TTC549 (cell line): ENCODE results near the gene RNU6-8.

ENCODE experiments used
- FAIRE-seq: peaks from 2 replicates; lab custom pipeline; 2012; peaks lifted over from hg19 to GRCh38; lab: Jason Lieb, UNC

Gene RNU6-8

DNA sequence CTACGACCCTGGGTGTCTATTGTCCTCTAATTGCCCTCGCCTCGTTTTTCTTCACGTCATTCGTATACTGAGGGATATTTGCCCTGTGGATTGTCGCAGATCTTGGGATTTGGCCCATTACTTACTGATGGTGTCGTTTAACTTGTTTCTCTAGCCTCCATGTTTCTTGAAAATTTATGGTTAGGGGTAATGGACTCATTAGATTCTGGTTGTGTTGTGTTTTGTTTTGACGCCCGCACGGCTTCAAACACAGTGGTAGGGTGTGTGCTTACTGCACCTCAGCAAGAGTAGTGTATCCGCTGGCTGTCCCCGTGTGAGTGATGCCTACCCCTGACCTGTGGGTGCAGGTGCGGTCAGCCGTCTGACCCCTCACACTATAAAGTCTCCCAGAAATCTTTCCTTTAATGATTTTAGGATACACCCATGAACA, 874 bp upstream of the RNU6-8 start:
- FAIRE-seq = no peak

DNA sequence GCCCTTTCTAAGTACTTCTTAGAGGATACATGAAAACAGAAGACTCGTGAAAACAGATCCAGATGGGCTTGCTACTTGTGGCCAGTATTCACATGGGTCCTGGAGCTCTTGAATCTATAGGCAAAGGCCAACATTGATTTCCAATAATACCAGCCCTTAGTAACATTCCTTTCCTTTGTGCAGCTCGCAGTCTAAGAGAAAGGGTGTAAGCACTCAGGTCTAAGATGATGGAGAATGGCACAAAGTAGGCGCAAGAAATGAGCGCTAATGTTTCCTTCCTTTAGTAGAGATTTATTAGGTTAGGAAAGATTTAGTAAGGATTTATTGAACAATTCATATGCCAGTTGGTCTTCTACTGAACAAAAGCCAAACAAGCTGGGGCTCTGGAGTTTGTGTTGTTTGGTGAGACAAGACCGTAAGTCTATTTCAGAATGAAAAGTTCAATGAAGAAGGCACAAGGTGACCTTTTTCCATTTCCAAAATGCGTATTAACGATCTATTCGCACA, 525 bp downstream of the RNU6-8 start:
- FAIRE-seq = no peak

DNA sequence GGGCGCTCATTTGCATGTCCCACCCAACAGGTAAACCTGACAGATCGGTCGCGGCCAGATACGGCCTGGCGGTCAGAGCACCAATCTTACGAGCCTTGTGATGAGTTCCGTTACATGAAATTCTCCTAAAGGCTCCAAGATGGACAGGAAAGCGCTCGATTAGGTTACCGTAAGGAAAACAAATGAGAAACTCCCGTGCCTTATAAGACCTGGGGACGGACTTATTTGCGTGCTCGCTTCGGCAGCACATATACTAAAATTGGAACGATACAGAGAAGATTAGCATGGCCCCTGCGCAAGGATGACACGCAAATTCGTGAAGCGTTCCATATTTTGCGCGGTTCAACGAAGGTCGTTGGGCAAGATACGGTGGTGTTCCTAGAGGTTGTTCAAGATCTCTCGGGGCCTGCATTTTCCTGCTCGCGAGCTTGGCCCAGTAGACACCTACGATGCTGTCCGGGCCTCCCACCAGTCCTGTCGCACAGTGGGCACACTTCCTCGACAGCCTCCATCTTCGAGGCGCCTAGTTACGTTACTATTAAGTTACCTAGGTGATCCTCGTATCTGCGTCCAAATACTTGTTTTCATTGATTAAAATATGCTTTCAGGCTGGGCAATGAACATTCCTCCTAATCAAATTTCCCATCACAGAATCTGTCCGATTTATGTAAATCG, 1.1 kb downstream of the RNU6-8 start, which contains the start of gene RNU6-7:
Gene RNU6-7 (plus strand): TSS at position 230 of the 675 bp plus-strand sequence.
- no peak for FAIRE-seq

DNA sequence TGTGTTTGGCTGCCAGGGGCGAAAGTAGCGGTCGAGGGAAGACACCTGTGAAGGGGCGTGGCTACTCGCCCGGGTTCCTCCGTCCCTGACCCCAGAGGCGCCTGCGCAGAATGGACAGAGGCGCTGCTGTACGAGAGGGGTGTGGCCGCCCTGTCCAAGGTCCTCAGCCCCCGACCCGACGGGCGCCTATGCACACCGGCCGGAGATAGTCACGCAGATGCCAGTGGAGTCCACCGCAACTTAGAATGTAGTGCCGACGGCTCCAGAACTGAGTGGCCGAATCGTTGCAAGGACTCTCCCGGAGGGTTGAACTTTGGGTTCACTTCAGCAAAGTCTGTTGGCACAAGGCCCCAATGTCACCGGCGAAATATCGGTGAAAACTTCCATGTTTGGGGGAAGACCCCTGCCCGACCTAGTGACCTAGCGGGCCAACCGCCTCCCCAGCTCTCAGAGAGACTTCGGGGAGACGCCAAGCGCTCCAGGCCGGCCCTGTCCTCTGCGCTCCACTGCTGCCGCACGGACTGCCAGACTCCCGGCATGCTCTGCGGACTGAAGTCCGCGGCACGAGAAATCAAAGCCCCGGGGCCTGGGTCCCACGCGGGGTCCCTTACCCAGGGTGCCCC, 1.8 kb downstream of the RNU6-8 start:
- FAIRE-seq = no peak

DNA sequence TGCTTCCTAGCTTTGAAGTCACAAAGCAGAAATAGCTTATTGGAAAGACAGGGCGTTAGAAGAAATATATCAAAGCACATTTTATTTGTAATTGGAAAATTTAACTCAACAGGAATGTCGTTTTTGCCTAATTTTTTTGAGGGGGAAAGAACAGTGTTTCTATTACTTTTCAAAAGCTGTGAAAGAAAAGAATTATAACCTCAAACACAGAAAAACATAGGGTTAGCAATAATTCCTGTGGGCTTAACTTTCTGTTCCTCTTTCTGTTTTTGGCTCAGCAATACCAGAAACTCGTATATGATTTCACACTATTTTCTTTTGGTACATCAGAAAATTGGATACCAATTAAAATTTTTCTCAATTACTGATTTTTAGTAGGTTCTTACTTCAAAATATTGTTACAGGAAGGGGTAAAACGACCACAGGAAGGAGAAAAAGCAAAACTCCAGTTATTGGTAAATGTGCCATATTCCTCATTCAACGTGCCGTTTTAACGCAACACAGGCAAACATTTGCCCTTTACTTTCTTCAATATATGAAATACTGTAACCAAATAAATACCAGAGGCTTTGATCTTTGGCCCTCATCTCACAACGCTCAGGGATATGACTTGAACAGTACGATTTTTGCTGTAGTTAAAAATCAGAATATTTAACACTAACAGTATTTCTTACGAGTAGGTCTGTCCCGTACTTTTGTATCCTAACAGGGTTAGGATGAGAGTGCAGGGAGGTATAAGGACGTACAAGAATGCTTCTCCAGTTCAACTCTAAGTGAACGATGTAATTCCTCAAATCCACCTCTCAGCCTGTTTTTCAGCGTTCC, 2.5 kb downstream of the RNU6-8 start:
- no peak for FAIRE-seq

DNA sequence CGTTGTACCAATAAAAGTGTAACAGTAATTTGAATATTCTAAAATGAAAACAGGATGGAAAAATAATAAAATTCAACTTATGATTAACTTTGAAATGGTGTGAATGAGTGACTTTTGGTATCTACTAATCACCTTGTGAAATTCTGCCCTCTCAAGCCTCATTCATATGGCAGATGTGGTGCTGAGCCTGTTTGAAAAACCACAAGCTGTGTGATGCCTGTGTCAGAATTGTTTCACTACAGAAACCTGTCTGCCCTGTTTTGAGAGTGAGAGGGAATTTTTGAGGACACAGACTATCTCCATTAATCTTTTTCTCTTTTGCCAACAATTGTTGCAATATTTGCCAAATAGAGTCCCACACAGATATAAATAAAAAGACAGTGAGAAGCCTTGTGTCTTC, 5.2 kb downstream of the RNU6-8 start:
- FAIRE-seq = no peak

DNA sequence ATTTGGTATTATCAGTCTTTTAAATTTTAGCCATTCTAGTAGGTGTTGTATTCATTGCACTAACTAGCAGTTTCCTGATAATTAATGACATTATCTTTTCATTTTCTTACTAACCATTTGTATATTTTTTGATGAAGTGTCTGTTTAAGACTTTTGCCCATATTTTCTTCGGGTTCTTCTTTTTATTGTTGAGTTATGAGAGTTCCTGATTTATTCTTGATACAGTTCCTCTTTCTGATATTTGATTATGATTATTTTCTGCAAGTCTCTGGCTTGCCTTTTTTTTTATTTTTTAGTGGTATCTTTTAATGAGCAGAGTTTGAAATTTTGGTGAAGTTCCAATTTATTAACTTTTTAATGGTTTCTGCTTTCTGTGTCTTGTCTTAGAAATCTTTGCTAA, 7.4 kb downstream of the RNU6-8 start:
- no peak for FAIRE-seq

DNA sequence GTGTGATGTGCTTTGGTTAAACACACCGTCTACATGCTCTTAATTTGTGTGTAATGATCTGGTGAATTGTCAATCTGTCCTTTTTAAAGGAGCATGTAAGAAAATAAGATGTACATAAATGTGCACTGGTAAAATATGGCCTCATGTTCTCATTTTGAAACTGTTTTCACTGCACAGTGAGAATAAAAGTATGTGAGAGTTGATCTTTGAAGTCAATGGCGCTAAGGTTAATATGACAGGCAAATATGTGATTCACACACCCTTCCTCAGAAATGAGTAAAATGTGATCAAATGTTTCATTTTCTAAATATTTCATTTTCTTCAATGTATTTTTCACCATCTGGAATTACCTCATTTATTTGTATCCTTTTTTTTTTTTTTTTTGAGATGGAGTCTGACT, 9.5 kb downstream of the RNU6-8 start:
- FAIRE-seq = no peak

DNA sequence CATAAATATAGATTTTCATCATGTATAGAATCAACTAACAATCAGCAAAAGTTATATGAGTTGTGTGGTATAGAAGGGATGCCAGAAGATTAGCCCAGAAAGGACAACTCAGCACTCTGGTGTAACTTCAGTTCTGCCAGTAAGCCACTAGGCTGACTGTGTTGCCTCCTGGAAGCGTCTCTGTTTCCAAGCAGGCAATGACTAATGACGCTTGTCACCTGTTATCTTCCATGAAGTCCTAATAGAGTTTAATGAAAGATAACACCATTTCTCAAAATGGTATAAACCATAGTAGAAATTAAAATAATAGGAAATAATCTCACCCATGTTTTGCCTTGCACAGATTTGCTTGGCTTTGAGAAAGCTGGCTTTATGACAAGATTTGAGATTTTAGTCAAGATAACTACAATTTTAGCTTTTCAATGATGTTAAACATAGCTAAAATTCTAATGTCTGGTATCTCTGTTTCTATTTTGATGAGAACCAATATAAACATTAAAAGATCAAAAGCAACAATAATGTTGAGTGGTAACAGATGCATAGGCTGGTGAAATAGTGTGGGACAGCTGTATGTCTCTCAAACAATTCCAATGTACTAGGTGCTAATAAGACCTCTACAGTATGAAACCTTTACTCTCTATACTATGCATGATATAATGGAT, 10.2 kb downstream of the RNU6-8 start:
- no peak for FAIRE-seq

DNA sequence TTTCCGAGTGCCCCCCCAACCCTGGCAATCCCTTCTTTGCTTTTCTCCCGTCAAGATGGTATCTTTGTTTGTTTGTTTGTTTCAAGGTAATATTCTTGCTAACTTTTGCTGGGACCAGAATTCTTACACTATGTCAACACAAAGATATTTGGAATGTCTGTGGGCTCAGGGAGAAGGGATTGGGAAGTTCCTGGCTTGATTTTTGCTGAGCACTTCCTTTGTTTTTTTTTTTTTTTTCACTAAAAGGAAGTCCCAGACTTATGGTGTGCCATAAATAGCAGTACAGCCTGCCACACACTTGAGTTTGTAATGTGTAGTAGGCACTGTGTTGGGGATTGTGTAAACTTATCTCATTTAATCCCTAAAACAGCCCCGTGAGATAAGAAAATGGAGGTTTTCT, 12.4 kb downstream of the RNU6-8 start:
- FAIRE-seq = no peak

DNA sequence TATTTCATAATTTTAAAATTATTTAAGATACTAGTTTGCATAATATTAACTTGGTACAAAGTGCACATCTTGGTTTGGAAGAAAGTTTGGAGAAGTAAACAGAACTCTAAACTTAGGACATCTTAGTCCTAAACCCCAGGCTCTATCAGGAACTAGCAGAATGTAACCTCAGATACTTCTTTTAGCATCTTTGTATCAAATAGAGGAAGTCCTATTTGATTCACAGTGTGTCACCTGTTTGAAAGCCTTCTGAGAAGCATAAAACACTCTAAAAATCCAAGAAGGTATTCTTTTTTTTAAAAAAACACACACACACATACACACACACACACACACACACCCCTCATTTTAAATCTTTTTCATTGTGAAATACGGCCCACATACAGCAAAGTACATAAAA, 13.3 kb downstream of the RNU6-8 start:
- FAIRE-seq = no peak

DNA sequence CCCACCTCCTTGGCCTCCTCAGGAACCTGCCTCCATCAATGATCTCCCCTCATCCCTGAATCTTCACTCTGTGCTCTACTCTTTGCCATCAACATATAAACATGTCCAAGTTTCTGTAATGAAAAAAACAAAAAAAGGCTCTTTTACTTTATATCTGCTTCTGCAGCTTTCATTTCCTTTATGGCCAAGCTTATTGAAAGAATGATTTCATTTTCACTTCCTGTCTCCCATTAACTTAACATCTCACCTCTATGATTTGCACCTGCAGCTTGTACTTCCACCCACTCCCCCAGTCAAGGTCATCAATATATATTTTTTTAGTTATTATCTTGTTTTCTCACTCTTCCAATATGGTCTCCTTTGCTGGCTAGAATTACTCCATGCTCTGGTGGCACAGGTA, 16.8 kb downstream of the RNU6-8 start:
- FAIRE-seq = no peak

DNA sequence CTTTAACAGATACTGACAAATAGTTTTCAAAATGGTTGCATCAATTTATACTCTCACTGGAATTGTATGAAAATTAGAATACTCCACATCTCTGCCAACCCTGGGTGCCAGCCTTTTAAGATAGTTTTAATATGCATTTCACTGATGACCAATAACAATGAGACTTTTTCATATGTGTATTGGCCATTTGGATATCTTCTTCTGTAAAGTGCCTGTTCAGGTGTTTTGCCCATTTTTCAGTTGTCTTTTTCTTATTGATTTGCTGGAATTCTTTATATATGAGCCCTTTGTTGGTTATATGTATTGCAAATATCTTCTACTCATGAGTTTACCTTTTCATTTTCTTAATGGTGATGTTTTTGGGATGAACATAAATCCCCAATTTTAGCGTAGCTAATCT, 18.0 kb downstream of the RNU6-8 start:
- no peak for FAIRE-seq

DNA sequence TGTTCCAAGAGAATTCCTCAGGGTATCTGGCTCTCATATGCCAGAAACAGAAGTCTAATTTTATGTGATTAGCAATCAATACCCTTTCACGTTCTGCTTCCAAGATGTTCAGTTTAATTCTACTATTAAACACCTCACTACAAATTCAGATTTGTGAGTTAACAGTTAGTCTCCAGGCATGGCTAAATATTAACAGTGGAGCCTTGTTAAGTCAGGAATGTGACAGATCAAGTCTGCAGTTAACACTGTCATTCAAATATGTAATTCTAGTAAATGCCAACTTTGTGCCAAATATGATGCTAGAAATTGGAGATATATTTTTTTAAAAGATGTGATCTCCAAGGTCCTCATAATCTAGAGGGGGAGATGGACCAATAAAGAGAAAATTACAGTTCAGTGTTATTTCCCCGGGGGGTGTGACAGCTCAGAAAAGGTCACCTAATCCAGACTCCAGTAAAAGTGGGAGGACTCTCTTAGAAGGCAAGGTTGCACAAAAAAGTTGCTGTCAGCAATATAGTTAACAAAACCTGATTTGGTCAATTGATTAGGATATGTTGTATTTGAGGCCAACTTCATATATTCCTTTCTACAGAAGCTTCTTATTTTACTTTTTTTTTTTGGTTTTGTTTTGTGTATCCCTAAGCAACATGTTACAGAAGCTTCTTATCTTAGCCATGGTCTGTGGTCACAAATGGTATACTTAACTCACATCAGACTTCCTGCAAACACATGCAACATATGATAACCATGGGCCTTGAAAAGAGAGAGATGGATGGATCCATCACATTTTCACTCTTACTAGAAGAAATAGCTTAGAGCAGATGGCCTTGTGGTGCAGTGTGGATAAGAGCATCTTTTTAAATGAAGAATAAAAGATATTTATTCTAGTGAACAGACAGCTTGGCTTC, 19.7 kb downstream of the RNU6-8 start:
- FAIRE-seq = no peak

DNA sequence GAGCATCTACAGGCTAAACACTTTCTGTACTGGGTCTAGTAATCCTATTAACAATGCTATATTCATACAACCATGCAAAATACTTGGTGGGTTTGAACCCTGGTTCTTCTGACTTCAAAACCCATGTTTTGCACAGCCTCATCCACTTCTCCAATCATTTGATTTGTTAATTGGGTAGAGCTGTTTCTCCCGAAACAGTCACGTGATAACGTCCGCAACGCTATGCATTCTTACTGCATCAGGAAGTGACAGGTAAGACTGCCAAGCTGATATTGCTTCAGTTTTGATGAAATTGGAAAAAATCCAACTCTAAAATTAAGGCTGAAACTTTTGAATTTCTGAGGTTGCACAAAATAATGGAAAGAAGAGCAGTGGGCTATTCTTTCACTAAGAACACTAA, 31.6 kb downstream of the RNU6-8 start:
- no peak for FAIRE-seq

DNA sequence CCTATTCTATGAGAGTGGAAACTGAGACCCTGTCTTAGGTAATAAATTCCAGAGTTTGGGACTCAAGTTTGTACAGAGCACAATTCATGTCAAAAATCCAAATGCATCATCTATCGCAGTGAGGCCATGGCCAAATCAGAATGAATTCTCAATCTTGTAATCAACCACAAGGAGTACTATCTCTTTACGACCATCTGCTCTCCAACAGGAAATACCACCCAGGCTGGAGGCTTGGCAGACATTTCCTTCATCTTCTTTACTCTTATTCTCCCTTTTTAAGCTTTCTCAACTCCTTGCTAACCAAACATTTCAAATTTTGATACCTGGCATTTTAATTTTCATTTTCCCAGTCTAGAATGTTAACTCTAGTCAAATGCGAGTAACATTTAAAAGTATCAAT, 33.9 kb downstream of the RNU6-8 start:
- FAIRE-seq = no peak

DNA sequence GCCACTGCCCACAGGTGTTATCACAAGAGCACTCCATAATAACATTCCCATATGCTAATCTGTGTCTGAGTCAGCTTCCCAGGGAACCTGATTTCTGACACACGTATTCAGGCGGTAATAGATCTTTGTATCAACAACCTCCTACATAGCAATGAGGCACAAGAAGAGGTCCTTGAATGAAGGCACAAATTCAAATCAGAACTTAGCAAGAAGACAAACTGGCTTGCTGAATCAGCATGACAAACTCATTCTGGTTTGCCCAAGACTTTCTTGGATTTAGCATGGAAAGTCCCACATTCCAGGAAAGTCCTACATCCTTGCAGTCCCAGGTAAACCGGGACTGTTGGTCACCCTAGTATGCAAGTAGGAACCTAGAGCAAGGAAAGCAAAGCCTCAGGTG, 35.2 kb downstream of the RNU6-8 start:
- no peak for FAIRE-seq

DNA sequence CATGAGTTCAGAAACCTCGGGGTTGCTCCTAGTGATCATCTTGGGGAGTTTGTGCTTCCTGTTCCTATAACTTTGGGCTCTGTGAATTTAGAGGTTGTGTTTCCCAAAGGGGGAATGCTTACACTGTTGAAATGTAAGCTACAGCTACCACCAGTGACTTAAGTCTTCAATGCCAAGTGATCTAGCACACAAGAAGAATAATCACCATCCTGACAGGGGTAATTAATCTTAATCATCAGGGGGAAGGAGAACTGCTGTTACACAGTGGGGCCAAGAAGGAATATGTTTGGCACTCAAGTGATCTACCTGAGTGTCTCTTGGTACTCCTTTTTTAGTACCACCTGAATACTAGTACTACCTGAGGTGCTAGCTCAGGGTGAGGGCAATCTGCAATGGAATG, 36.1 kb downstream of the RNU6-8 start:
- no peak for FAIRE-seq

DNA sequence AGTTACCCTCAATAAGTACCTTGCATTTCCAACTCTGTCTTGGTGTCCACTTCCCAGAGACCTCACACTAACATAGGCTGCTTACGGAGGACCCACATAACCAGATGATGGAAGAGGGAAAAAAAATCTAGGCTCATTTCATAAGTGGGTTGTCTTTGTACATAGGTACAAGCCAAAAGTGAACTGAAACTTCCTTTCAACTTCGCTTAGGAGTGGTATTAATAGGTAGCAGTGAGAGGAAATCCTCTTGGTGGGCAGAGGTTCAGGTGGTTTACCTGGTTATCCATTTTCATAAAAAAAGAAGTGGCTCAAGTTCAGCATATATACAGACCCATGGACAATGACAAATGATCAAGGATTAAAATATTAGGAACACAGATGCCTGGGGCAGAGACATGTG, 37.0 kb downstream of the RNU6-8 start:
- no peak for FAIRE-seq
